ENCODE data around the gene FHIT. TPM values are rescaled to one million over a fixed set of nuclear protein-coding genes. Genes with fewer than 3 reads are reported as not detected.

FHIT gene
- total and polyA plus RNA-seq, 11 donors = 4.2 to 26.8 (median 16.5) TPM

- no peak overlapping the region for H3K4me3 ChIP-seq
- no peak overlapping the region for H3K27ac ChIP-seq
- H3K9me3 ChIP-seq = no peaks in the 10 kb centered on the region
- DNase-seq = no peak
- intact Hi-C loops (cut with DNase I) = no loop called here
- ATAC-seq = no peak
- whole genome bisulfite sequencing, 4 donors = 87 to 91% (median 89%) methylated on average over 4 of the region's 4 CpGs
- H3K27me3 ChIP-seq = no peaks in the 10 kb centered on the region
- no peak for TF ChIP-seq POLR2A (IDR thresholded peaks at IDR 0.05)
- TF ChIP-seq CTCF (IDR thresholded peaks at IDR 0.05) = no peak
- H3K4me1 ChIP-seq = no peaks in the 10 kb centered on the region
- H3K36me3 ChIP-seq = no peaks in the 10 kb centered on the region
Measured at GRCh38 chr3:60246361-60246760, 1004.9 kb downstream of the FHIT start.

GRCh38 chr3:60243456-60243855, 1007.8 kb downstream of the FHIT start:
- H3K27ac ChIP-seq = no peak overlapping the region
- no peaks in the 10 kb centered on the region for H3K9me3 ChIP-seq
- no peaks in the 10 kb centered on the region for H3K4me1 ChIP-seq
- WGBS, 4 donors = 47 to 63% (median 55%) methylated on average over 5 of the region's 5 CpGs
- no peak overlapping the region for H3K4me3 ChIP-seq
- intact Hi-C loops (cut with DNase I) = no loop called here
- no peaks in the 10 kb centered on the region for H3K27me3 ChIP-seq
- TF ChIP-seq POLR2A (IDR thresholded peaks at IDR 0.05) (no peak), CTCF (IDR thresholded peaks at IDR 0.05) (no peak)
- ATAC-seq (no peak), DNase-seq (no peak)
- H3K36me3 ChIP-seq = no peaks in the 10 kb centered on the region

GRCh38 chr3:60240492-60240891, 1010.8 kb downstream of the FHIT start:
- 50 to 76% (median 68%) methylated on average over 3 of the region's 3 CpGs for WGBS, 4 donors
- no peak for ATAC-seq
- Histone ChIP-seq H3K9me3 (no peaks in the 10 kb centered on the region), H3K27me3 (no peaks in the 10 kb centered on the region), H3K4me1 (no peaks in the 10 kb centered on the region), H3K27ac (no peak overlapping the region), H3K4me3 (no peak overlapping the region), H3K36me3 (no peaks in the 10 kb centered on the region)
- no peak for TF ChIP-seq CTCF (IDR thresholded peaks at IDR 0.05)
- no peak for TF ChIP-seq POLR2A (IDR thresholded peaks at IDR 0.05)
- intact Hi-C loops (cut with DNase I) = no loop called here
- DNase-seq = no peak

- WGBS, 4 donors = 82 to 89% (median 85%) methylated on average over 2 of the region's 2 CpGs
Measured at GRCh38 chr3:60238550-60238949, 1012.7 kb downstream of the FHIT start.

More at GRCh38 chr3:60238550-60238949, 1012.7 kb downstream of the FHIT start:
- intact Hi-C loops (cut with DNase I) = no loop called here
- no peak overlapping the region for H3K27ac ChIP-seq
- TF ChIP-seq POLR2A (IDR thresholded peaks at IDR 0.05) (no peak), CTCF (IDR thresholded peaks at IDR 0.05) (no peak)
- no peaks in the 10 kb centered on the region for H3K9me3 ChIP-seq
- ATAC-seq = no peak
- no peak overlapping the region for H3K4me3 ChIP-seq
- H3K4me1 ChIP-seq = no peaks in the 10 kb centered on the region
- DNase-seq = no peak
- no peaks in the 10 kb centered on the region for H3K27me3 ChIP-seq
- H3K36me3 ChIP-seq = no peaks in the 10 kb centered on the region
